NOMO-1 treated with dmso at 0.1 percent for 144 hours (cell line): ENCODE measurements around the gene RTN4IP1.
"Not testable (repeated sequence)": the region's sequence is repeated elsewhere in the genome, so short reads cannot be mapped to it uniquely, and the experiment has no call there.

Experiments used
- DNase-seq: peaks from one replicate; lab custom pipeline; 2025; ENCODE audit not compliant: unreplicated experiment; lab: John Stamatoyannopoulos, UW

The RTN4IP1 gene

GRCh38 chr6:106548926-106549455 lies 80.3 kb downstream of the RTN4IP1 start:
- not testable (repeated sequence) for DNase-seq

- DNase-seq, result no peak
Measured at GRCh38 chr6:106547601-106548453, 81.5 kb downstream of the RTN4IP1 start.

- DNase-seq, result peak; percentile 80
Measured at GRCh38 chr6:106546691-106547414, 82.4 kb downstream of the RTN4IP1 start.

GRCh38 chr6:106546261-106546690 lies 83.0 kb downstream of the RTN4IP1 start:
- DNase-seq, result no peak

GRCh38 chr6:106540907-106541306 lies 88.4 kb downstream of the RTN4IP1 start:
- no peak for DNase-seq

GRCh38 chr6:106540432-106540831 lies 88.9 kb downstream of the RTN4IP1 start:
- no peak for DNase-seq

- DNase-seq, result no peak
Measured at GRCh38 chr6:106539936-106540335, 89.4 kb downstream of the RTN4IP1 start.

GRCh38 chr6:106538145-106538544 lies 91.2 kb downstream of the RTN4IP1 start:
- DNase-seq, result no peak

GRCh38 chr6:106537662-106538061 lies 91.6 kb downstream of the RTN4IP1 start:
- no peak for DNase-seq

- DNase-seq, result no peak
Measured at GRCh38 chr6:106536851-106537250, 92.4 kb downstream of the RTN4IP1 start.

GRCh38 chr6:106536357-106536756 lies 92.9 kb downstream of the RTN4IP1 start:
- DNase-seq, result no peak

- no peak for DNase-seq
Measured at GRCh38 chr6:106535012-106535411, 94.3 kb downstream of the RTN4IP1 start.

- no peak for DNase-seq
Measured at GRCh38 chr6:106534564-106534982, 94.7 kb downstream of the RTN4IP1 start.

GRCh38 chr6:106534004-106534403 lies 95.3 kb downstream of the RTN4IP1 start:
- DNase-seq, result no peak

- no peak for DNase-seq
Measured at GRCh38 chr6:106533054-106533453, 96.2 kb downstream of the RTN4IP1 start.

GRCh38 chr6:106530502-106530901 lies 98.8 kb downstream of the RTN4IP1 start:
- DNase-seq, result no peak

- DNase-seq, result no peak
Measured at GRCh38 chr6:106530026-106530425, 99.3 kb downstream of the RTN4IP1 start.

- no peak for DNase-seq
Measured at GRCh38 chr6:106529438-106529837, 99.9 kb downstream of the RTN4IP1 start.

- no peak for DNase-seq
Measured at GRCh38 chr6:106528521-106528920, 100.8 kb downstream of the RTN4IP1 start.

GRCh38 chr6:106527979-106528378 lies 101.3 kb downstream of the RTN4IP1 start:
- no peak for DNase-seq

- no peak for DNase-seq
Measured at GRCh38 chr6:106527117-106527516, 102.2 kb downstream of the RTN4IP1 start.

GRCh38 chr6:106525882-106526275 lies 103.4 kb downstream of the RTN4IP1 start:
- no peak for DNase-seq
